Endothelial cell (in vitro differentiated cells): Measurements from ENCODE around the gene TMEM170A. TPM values are rescaled to one million over a fixed set of nuclear protein-coding genes. Genes with fewer than 3 reads are reported as not detected.

Experiments used
- DNase-seq: peaks from one replicate; pipeline ENCODE4 v3.0.0; 2021; ENCODE audit warnings: low spot score
- H3K27ac Mint-ChIP-seq: one replicate; pipeline ENCODE4 v1.8.0; 2021; ENCODE audit warnings: mixed read lengths, inconsistent platforms; ENCODE audit not compliant: unreplicated experiment
- H3K27me3 Mint-ChIP-seq: one replicate; pipeline ENCODE4 v1.8.0; 2021; ENCODE audit warnings: mild to moderate bottlenecking, moderate library complexity, mixed read lengths, inconsistent platforms; ENCODE audit not compliant: unreplicated experiment
- H3K36me3 Mint-ChIP-seq: one replicate; pipeline ENCODE4 v1.8.0; 2021; ENCODE audit warnings: mild to moderate bottlenecking, low read depth, mixed read lengths, inconsistent platforms; ENCODE audit not compliant: unreplicated experiment
- H3K4me1 Mint-ChIP-seq: one replicate; pipeline ENCODE4 v1.8.0; 2021; ENCODE audit warnings: mild to moderate bottlenecking, mixed read lengths, inconsistent platforms; ENCODE audit not compliant: unreplicated experiment
- H3K4me3 Mint-ChIP-seq: one replicate; pipeline ENCODE4 v1.8.0; 2021; ENCODE audit warnings: mild to moderate bottlenecking, mixed read lengths, inconsistent platforms; ENCODE audit not compliant: unreplicated experiment
- H3K9me3 Mint-ChIP-seq: one replicate; pipeline ENCODE4 v1.8.0; 2021; ENCODE audit warnings: mixed read lengths, inconsistent platforms; ENCODE audit not compliant: unreplicated experiment
- total RNA-seq: library from RNA; stranded (reverse); fragmentation: NEBNext Ultra II Directional; extraction: Animal tissue kit (Norgen Biotek cat#: 25700); gene quantifications from one replicate; pipeline ENCODE4 v1.2.1, GENCODE V29; 2021; ENCODE audit not compliant: unreplicated experiment
- TF ChIP-seq, protein P1 (sequence below): fragments of 200-600 bp; sonication (generic); IDR thresholded peaks from one replicate; pipeline ENCODE4 v1.5.0; 2021; ENCODE audit warnings: antibody characterized with exemption; ENCODE audit not compliant: unreplicated experiment

Gene TMEM170A
- total RNA-seq, 1 donor from 2014 or later = 38.0 TPM

DNA sequence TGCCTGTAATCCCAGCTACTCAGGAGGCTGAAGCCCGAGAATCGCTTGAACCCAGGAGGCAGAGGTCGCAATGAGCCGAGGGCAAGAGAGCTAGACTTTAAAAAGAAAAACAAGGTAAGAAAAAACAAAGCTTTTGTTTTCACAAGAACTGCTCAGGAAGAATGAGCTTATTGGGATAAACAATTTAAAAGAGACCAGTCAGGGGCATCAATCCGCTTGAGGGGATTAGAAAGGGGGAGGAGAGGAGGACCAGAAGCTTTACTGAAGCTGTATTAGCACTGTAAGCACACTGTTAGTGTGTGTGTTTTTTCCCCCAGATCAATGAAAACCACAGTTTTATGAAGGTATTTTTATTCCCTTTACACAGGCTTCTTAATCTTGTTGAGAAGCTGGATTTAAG, 8.8 kb downstream of the TMEM170A start:
- Mint-ChIP-seq H3K4me1 (peaks cover 15% of the 10 kb centered on the region), H3K9me3 (no peaks in the 10 kb centered on the region), H3K27me3 (peaks cover 1% of the 10 kb centered on the region), H3K4me3 (no peak overlapping the region), H3K36me3 (peaks cover 7% of the 10 kb centered on the region), H3K27ac (no peak overlapping the region)
- no peak for DNase-seq
- TF ChIP-seq, protein P1, sequence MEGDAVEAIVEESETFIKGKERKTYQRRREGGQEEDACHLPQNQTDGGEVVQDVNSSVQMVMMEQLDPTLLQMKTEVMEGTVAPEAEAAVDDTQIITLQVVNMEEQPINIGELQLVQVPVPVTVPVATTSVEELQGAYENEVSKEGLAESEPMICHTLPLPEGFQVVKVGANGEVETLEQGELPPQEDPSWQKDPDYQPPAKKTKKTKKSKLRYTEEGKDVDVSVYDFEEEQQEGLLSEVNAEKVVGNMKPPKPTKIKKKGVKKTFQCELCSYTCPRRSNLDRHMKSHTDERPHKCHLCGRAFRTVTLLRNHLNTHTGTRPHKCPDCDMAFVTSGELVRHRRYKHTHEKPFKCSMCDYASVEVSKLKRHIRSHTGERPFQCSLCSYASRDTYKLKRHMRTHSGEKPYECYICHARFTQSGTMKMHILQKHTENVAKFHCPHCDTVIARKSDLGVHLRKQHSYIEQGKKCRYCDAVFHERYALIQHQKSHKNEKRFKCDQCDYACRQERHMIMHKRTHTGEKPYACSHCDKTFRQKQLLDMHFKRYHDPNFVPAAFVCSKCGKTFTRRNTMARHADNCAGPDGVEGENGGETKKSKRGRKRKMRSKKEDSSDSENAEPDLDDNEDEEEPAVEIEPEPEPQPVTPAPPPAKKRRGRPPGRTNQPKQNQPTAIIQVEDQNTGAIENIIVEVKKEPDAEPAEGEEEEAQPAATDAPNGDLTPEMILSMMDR = no peak

DNA sequence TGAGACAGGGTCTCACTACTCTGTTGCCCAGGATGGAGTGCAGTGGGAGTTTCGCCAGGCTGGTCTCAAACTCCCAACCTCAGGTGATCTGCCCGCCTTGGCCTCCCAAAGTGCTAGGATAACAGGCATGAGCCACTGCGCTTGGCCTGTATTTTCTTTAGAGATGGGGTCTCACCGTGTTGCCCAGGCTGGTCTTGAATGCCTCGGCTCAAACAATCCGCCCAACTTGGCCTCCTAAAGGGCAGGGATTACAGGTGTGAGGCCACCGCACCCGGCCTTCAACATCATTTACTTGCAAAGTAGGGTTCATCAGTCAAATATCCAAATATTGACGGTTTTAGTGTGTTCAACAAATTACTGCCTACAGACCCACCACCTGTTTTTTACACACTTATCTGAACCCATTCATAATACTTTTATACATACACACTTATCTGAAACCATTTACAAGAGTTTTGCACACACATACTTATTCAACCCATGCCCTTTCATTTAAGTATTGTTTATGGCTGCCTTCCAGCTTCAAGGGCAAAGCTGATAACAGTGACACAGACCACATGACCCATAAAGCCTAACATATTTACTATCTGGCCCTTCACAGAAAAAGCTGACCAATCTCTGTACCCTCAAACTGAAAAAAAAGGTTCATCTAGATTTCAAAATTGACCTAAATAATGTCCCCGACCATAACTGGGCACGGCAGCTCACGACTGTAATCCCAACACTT, 11.9 kb downstream of the TMEM170A start:
- peaks cover 1% of the 10 kb centered on the region for H3K27me3 Mint-ChIP-seq
- H3K36me3 Mint-ChIP-seq = peaks cover 9% of the 10 kb centered on the region
- no peak overlapping the region for H3K4me3 Mint-ChIP-seq
- H3K4me1 Mint-ChIP-seq = peaks cover 11% of the 10 kb centered on the region
- peak overlapping the region; percentile 57 for H3K27ac Mint-ChIP-seq
- no peaks in the 10 kb centered on the region for H3K9me3 Mint-ChIP-seq
- DNase-seq = no peak
- TF ChIP-seq, protein P1 = no peak

DNA sequence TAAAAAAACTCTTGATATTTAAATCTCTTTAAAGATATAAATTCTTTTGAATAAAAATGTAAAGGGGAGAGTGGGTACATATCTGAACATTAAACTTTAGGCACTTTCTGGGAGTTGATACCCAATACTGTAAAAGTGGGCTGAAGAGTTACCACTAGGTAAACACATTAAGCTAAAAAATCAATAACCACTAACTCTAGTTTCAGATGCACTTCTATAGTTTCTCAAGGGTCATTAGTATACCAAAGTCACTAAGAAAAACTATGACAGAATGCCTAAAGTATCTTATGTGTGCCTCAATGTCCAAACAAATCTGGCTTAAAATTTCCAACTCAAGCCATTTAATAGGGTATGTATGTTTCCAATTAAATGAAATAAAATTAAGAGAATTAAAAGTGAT, 18.1 kb downstream of the TMEM170A start:
- peaks cover 10% of the 10 kb centered on the region for H3K36me3 Mint-ChIP-seq
- H3K27me3 Mint-ChIP-seq = no peaks in the 10 kb centered on the region
- TF ChIP-seq, protein P1 = no peak
- no peak for DNase-seq
- no peaks in the 10 kb centered on the region for H3K4me1 Mint-ChIP-seq
- no peak overlapping the region for H3K4me3 Mint-ChIP-seq
- H3K9me3 Mint-ChIP-seq = no peaks in the 10 kb centered on the region
- H3K27ac Mint-ChIP-seq = no peak overlapping the region

DNA sequence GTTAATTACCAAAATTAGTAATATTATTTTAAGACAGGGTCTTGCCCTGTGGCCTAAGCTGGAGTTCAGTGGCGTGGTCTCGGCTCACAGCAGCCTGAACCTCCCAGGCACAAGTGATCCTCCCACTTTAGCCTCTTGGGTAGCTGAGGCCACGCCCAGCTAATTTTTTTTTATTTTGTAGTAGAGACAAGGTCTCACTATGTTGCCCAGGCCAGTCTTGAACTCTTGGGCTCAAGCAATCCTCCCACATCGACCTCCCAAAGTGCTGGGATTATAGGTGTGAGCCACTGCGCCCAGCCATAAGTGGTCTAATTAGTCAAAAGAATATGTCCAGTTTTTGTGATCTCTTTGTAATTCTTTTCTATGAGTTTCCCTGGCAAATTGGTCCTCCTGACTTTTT, 19.2 kb downstream of the TMEM170A start:
- Mint-ChIP-seq H3K9me3 (no peaks in the 10 kb centered on the region), H3K4me3 (no peak overlapping the region), H3K36me3 (peaks cover 10% of the 10 kb centered on the region), H3K4me1 (no peaks in the 10 kb centered on the region), H3K27ac (no peak overlapping the region), H3K27me3 (no peaks in the 10 kb centered on the region)
- DNase-seq = no peak
- TF ChIP-seq, protein P1 = no peak

DNA sequence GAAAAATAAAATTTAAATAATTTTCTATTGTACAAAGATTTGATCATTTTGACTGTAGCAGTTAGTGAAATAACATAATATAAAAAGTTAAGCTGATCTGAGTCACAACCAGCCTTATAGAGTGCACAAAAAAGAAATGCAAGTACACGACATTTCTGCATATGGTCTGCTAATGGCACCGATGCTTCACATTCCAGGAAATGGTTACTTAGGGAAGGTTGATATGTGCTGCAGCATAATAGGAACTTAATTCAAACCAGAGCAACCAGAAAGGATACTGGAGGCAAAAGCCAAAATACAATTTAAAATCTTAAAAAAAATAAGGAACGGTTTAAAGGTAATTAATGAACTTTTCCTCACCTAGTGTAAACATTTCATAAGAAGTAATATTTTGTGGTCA, 21.2 kb downstream of the TMEM170A start:
- no peak overlapping the region for H3K27ac Mint-ChIP-seq
- H3K27me3 Mint-ChIP-seq = peaks cover 2% of the 10 kb centered on the region
- DNase-seq = no peak
- TF ChIP-seq, protein P1 = no peak
- H3K36me3 Mint-ChIP-seq = peaks cover 5% of the 10 kb centered on the region
- no peaks in the 10 kb centered on the region for H3K9me3 Mint-ChIP-seq
- H3K4me3 Mint-ChIP-seq = no peak overlapping the region
- H3K4me1 Mint-ChIP-seq = no peaks in the 10 kb centered on the region
